SW480 (cell line): ENCODE measurements around the gene CCDC91.
A peak's percentile ranks its signal among the peaks of the same experiment; 100 is the strongest.
"Not testable (repeated sequence)": the region's sequence is repeated elsewhere in the genome, so short reads cannot be mapped to it uniquely, and the experiment has no call there.

ENCODE experiments used
- DNase-seq: peaks from one replicate; pipeline ENCODE4 v3.0.0-alpha.2; 2016; ENCODE audit warnings: low spot score

Gene CCDC91

GRCh38 chr12:28460420-28461130 is 270.3 kb downstream of the CCDC91 start:
- no peak for DNase-seq

GRCh38 chr12:28463396-28463795 is 273.1 kb downstream of the CCDC91 start:
- no peak for DNase-seq

GRCh38 chr12:28471762-28472161 is 281.5 kb downstream of the CCDC91 start:
- DNase-seq = not testable (repeated sequence)

- not testable (repeated sequence) for DNase-seq
Measured at GRCh38 chr12:28476206-28476605, 285.9 kb downstream of the CCDC91 start.

- DNase-seq = not testable (repeated sequence)
Measured at GRCh38 chr12:28479097-28479496, 288.8 kb downstream of the CCDC91 start.

GRCh38 chr12:28479683-28480082 is 289.4 kb downstream of the CCDC91 start:
- DNase-seq = no peak

GRCh38 chr12:28484156-28484555 is 293.9 kb downstream of the CCDC91 start:
- DNase-seq = no peak

GRCh38 chr12:28486521-28486920 is 296.3 kb downstream of the CCDC91 start:
- DNase-seq = no peak

GRCh38 chr12:28489246-28489645 is 299.0 kb downstream of the CCDC91 start:
- no peak for DNase-seq

GRCh38 chr12:28497889-28498411 is 307.7 kb downstream of the CCDC91 start:
- DNase-seq = peak; percentile 20

- no peak for DNase-seq
Measured at GRCh38 chr12:28498850-28499249, 308.6 kb downstream of the CCDC91 start.

GRCh38 chr12:28500373-28501024 is 310.2 kb downstream of the CCDC91 start:
- no peak for DNase-seq

GRCh38 chr12:28506271-28506670 is 316.0 kb downstream of the CCDC91 start:
- DNase-seq = no peak

GRCh38 chr12:28507033-28507432 is 316.8 kb downstream of the CCDC91 start:
- DNase-seq = no peak

- DNase-seq = no peak
Measured at GRCh38 chr12:28507867-28508266, 317.6 kb downstream of the CCDC91 start.

GRCh38 chr12:28512406-28512805 is 322.1 kb downstream of the CCDC91 start:
- no peak for DNase-seq

- DNase-seq = no peak
Measured at GRCh38 chr12:28512876-28513275, 322.6 kb downstream of the CCDC91 start.

GRCh38 chr12:28513983-28514382 is 323.7 kb downstream of the CCDC91 start:
- no peak for DNase-seq

- DNase-seq = no peak
Measured at GRCh38 chr12:28517101-28517500, 326.8 kb downstream of the CCDC91 start.

- no peak for DNase-seq
Measured at GRCh38 chr12:28527631-28528249, 337.5 kb downstream of the CCDC91 start.

- DNase-seq = no peak
Measured at GRCh38 chr12:28535216-28535615, 345.0 kb downstream of the CCDC91 start.

- DNase-seq = no peak
Measured at GRCh38 chr12:28536088-28536487, 345.8 kb downstream of the CCDC91 start.

- no peak for DNase-seq
Measured at GRCh38 chr12:28537474-28537873, 347.2 kb downstream of the CCDC91 start.
